Measurements from ENCODE around the gene IGSF3.

Gene IGSF3

GRCh38 chr1:116579259-116579875 is 88.2 kb downstream of the IGSF3 start:
- no peak for DNase-seq (ENCODE audit: low read depth)
- no peak for TF ChIP-seq CTCF (conservative IDR thresholded peaks at IDR 0.05; ENCODE audit: low read depth, low read length)
- no peak overlapping the region for H3K4me3 ChIP-seq (ENCODE audit: low read length)

DNA sequence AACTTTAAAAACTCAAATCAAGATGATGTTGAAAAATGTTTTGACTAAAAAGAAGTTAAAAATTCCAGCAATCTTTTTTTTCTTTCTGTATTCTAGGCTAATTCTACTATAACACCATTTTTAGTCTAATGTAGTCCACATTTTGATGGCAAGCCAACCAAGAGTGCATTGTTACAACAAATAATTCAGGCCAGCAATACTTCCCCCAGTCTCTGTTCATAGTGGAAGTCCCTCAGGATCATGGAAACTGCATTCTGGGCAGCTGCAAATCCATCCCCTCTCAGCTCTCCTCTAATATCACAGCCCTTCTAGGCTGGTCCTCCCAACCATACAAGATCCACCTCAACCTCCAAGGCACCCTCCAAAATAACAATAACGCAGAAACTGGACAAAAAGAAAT is 89.0 kb downstream of the IGSF3 start:
- TF ChIP-seq CTCF (conservative IDR thresholded peaks at IDR 0.05; ENCODE audit: low read depth, low read length), result no peak
- no peak for DNase-seq (ENCODE audit: low read depth)
- H3K4me3 ChIP-seq (ENCODE audit: low read length), result no peak overlapping the region

GRCh38 chr1:116577759-116578314 is 89.7 kb downstream of the IGSF3 start:
- no peak for TF ChIP-seq CTCF (conservative IDR thresholded peaks at IDR 0.05; ENCODE audit: low read depth, low read length)
- DNase-seq (ENCODE audit: low read depth), result no peak
- H3K4me3 ChIP-seq (ENCODE audit: low read length), result no peak overlapping the region

DNA sequence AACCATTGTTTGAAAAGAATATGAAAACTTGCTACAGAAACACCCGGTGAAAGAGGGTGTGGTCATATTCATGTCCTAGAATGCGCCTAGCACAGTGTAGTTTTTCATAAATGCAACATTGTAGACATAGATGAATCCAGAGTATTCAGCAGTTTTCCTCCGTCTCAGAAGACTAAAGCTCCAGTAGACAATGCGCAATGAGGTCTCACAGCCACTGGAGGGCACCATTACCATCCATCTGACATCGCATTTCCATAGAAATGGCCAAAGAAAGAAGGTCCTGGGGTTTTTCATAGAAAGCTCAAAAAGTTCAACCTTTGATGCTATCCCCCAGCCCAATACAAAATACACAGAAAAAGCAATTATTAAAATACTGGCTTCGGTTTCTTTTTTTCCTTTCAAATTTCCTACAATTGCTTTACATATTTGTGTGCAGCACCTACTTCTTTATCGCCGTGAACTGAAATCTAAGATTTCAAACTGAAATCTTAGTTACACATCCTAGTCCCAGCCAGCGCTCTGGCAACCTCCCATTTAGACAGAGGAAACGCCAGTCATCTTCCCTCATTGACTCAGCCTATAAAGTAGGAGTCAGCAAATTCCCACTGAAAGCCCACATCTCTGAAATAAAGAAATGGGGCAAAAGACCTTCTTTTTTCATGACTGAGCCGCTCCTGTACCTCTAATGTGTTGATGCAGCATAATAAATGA is 92.8 kb downstream of the IGSF3 start:
- peak; percentile 95 for TF ChIP-seq CTCF (conservative IDR thresholded peaks at IDR 0.05; ENCODE audit: low read depth, low read length)
- no peak for DNase-seq (ENCODE audit: low read depth)
- no peak overlapping the region for H3K4me3 ChIP-seq (ENCODE audit: low read length)

- no peak overlapping the region for H3K4me3 ChIP-seq (ENCODE audit: low read length)
- DNase-seq (ENCODE audit: low read depth), result no peak
- no peak for TF ChIP-seq CTCF (conservative IDR thresholded peaks at IDR 0.05; ENCODE audit: low read depth, low read length)
Observed at GRCh38 chr1:116573431-116574095, 94.0 kb downstream of the IGSF3 start.

DNA sequence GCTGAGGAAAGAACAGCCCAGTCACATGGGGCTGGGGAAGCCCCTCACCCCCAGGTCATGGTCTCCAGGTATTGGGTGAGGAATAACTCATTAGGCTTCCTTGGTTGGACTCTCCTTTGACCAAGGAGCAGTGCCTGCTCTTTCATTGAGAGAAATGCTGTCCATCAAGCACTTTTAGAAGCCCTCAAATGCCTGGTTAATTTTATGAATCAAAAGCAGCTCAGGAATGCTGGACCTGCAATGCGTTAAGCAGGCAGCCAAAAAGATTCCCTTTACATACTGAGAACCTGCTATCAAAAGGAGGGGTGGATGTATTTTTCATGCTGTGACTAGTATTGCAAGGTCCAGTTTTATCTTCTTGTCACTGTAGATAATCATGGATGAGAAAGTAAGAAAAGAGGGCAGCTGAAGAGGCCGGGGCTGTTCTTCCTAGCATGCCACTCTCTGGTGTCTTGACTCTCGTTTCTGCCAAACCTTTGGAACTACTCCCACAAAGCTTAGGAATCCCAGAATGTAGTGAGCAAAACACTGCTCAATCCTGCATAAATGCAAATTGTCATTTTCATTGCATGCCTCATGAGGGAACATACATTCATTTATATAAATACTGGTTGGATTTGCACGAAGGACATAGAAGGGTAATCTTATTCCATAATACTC is 94.6 kb downstream of the IGSF3 start:
- no peak for DNase-seq (ENCODE audit: low read depth)
- TF ChIP-seq CTCF (conservative IDR thresholded peaks at IDR 0.05; ENCODE audit: low read depth, low read length), result no peak

More for the DNA sequence above, 94.6 kb downstream of the IGSF3 start:
- no peak overlapping the region for H3K4me3 ChIP-seq (ENCODE audit: low read length)

Data from retinal pigment epithelial cell (primary cell).